ENCODE results near the gene PGPEP1.
A peak's percentile ranks its signal among the peaks of the same experiment; 100 is the strongest.

Gene PGPEP1

GRCh38 chr19:18311502-18312091 is 28.8 kb upstream of the PGPEP1 start:
- no peak overlapping the region for H3K4me3 ChIP-seq (ENCODE audit: low read depth, low read length)
- TF ChIP-seq CTCF (IDR thresholded peaks at IDR 0.05; ENCODE audit: insufficient read depth, low read depth, low read length, missing control alignments), result no peak
- DNase-seq (ENCODE audit: low read depth), result no peak

GRCh38 chr19:18312092-18312534 is 28.3 kb upstream of the PGPEP1 start:
- no peak overlapping the region for H3K4me3 ChIP-seq (ENCODE audit: low read depth, low read length)
- TF ChIP-seq CTCF (IDR thresholded peaks at IDR 0.05; ENCODE audit: insufficient read depth, low read depth, low read length, missing control alignments), result no peak
- DNase-seq (ENCODE audit: low read depth), result no peak

- no peak for TF ChIP-seq CTCF (IDR thresholded peaks at IDR 0.05; ENCODE audit: insufficient read depth, low read depth, low read length, missing control alignments)
- no peak for DNase-seq (ENCODE audit: low read depth)
- H3K4me3 ChIP-seq (ENCODE audit: low read depth, low read length), result no peak overlapping the region
Measured at GRCh38 chr19:18313398-18313797, 27.0 kb upstream of the PGPEP1 start.

GRCh38 chr19:18317961-18318800 is 22.2 kb upstream of the PGPEP1 start:
- no peak for TF ChIP-seq CTCF (IDR thresholded peaks at IDR 0.05; ENCODE audit: insufficient read depth, low read depth, low read length, missing control alignments)
- DNase-seq (ENCODE audit: low read depth), result no peak
- no peak overlapping the region for H3K4me3 ChIP-seq (ENCODE audit: low read depth, low read length)

- H3K4me3 ChIP-seq (ENCODE audit: low read depth, low read length), result no peak overlapping the region
- no peak for DNase-seq (ENCODE audit: low read depth)
- no peak for TF ChIP-seq CTCF (IDR thresholded peaks at IDR 0.05; ENCODE audit: insufficient read depth, low read depth, low read length, missing control alignments)
Measured at GRCh38 chr19:18319591-18320135, 20.7 kb upstream of the PGPEP1 start.

GRCh38 chr19:18320865-18321733 is 19.3 kb upstream of the PGPEP1 start:
- no peak for DNase-seq (ENCODE audit: low read depth)
- H3K4me3 ChIP-seq (ENCODE audit: low read depth, low read length), result peak overlapping the region; percentile 82
- no peak for TF ChIP-seq CTCF (IDR thresholded peaks at IDR 0.05; ENCODE audit: insufficient read depth, low read depth, low read length, missing control alignments)
